Choroid plexus epithelial cell (primary cell): ENCODE measurements around the gene CD96.
"Not testable (repeated sequence)": the region's sequence is repeated elsewhere in the genome, so short reads cannot be mapped to it uniquely, and the experiment has no call there.

Experiments
- DNase-seq: peaks from one replicate; pipeline ENCODE4 v3.0.0-alpha.2; 2010; ENCODE audit warnings: low read depth
- H3K4me3 ChIP-seq: 2 replicates; pipeline ENCODE4 v1.5.1; 2011; ENCODE audit warnings: low read depth, mild to moderate bottlenecking, control low read depth, low read length, moderate library complexity
- TF ChIP-seq, protein P1 (sequence below): conservative IDR thresholded peaks from 2 replicates; pipeline ENCODE4 v1.5.1; 2011; ENCODE audit warnings: low read depth, mild to moderate bottlenecking, control low read depth, inconsistent platforms, low read length, moderate library complexity

Gene CD96

GRCh38 chr3:111548092-111548491 is 6.1 kb downstream of the CD96 start:
- DNase-seq: peak; percentile 33
- no peak overlapping the region for H3K4me3 ChIP-seq
- TF ChIP-seq, protein P1, sequence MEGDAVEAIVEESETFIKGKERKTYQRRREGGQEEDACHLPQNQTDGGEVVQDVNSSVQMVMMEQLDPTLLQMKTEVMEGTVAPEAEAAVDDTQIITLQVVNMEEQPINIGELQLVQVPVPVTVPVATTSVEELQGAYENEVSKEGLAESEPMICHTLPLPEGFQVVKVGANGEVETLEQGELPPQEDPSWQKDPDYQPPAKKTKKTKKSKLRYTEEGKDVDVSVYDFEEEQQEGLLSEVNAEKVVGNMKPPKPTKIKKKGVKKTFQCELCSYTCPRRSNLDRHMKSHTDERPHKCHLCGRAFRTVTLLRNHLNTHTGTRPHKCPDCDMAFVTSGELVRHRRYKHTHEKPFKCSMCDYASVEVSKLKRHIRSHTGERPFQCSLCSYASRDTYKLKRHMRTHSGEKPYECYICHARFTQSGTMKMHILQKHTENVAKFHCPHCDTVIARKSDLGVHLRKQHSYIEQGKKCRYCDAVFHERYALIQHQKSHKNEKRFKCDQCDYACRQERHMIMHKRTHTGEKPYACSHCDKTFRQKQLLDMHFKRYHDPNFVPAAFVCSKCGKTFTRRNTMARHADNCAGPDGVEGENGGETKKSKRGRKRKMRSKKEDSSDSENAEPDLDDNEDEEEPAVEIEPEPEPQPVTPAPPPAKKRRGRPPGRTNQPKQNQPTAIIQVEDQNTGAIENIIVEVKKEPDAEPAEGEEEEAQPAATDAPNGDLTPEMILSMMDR: no peak

DNA sequence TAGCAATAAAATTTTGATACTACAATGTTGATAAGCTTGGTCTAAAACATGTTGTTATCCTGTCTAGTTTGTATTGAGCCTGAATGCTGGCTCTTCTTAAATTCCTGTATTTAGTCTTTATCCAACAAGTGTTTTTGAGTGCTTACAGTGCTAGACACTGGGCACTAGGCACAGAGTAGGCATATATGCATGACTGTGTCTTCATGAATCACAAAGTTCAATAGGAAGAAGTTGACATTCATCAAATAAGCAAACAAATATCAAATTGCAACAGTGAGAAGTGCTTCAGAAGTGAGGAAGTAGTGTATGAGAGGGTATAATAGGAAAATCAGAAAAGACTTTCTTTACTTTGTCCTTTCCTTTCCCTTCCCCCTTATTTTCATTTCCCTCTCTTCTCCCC is 6.8 kb downstream of the CD96 start:
- TF ChIP-seq, protein P1: no peak

GRCh38 chr3:111561902-111562301 is 19.9 kb downstream of the CD96 start:
- not testable (repeated sequence) for DNase-seq, H3K4me3 ChIP-seq

More for the DNA sequence above, 6.8 kb downstream of the CD96 start:
- DNase-seq: no peak
- H3K4me3 ChIP-seq: no peak overlapping the region

DNA sequence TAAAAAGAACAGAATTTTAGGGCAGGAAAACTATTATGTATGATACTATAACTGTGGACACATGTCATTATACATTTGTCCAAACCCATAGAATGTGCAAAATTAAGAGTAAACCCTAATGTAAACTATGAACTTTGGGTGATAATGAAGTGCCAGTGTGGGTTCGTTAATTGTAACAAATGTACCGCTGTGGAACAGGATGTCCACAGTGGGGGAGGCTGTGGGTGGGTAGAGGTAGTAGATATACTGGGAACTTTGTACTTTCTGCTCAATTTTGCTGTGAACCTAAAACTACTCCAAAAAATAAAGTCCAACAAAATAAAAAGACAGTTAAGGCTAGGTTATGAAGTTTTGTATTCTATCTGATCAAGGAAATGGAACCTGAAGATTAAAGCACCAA is 24.8 kb downstream of the CD96 start:
- TF ChIP-seq, protein P1: no peak
- no peak overlapping the region for H3K4me3 ChIP-seq
- no peak for DNase-seq

DNA sequence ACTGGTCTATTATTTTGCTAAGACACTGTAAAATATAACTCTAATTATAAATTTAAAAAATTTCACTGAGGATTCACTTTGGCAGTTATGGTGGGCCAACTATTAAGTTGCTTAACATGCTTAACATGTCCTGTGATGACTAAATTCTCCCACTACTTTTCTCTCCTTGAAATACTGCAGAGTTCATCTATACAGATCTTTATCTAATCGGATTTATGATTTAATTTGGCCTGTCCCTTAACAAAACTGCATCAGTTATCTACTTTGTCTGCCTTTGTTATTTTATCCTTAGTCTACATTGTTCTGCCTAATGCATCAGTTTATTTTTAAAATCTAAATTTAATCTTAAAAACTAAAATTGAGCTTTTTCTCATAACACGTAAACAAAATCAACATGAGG is 26.4 kb downstream of the CD96 start:
- H3K4me3 ChIP-seq: no peak overlapping the region
- TF ChIP-seq, protein P1: no peak
- no peak for DNase-seq

DNA sequence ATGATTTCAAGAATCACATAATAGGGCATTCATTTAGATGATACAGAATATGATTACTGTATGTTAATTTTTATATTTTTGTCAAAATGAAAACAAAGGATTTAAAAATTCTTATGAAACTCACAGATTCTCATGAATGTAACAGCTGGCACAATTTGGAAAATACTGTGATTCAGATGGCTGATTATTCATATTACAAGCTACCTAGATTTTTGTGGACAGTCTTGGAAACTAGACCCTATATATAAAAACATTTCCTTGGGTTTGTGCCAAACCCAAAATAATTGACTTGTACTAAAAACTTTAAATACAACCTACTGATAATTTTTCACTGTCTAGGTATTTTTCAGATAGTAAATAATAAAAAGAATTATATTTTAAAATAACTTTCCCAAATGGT is 26.9 kb downstream of the CD96 start:
- no peak overlapping the region for H3K4me3 ChIP-seq
- no peak for DNase-seq
- TF ChIP-seq, protein P1: no peak

DNA sequence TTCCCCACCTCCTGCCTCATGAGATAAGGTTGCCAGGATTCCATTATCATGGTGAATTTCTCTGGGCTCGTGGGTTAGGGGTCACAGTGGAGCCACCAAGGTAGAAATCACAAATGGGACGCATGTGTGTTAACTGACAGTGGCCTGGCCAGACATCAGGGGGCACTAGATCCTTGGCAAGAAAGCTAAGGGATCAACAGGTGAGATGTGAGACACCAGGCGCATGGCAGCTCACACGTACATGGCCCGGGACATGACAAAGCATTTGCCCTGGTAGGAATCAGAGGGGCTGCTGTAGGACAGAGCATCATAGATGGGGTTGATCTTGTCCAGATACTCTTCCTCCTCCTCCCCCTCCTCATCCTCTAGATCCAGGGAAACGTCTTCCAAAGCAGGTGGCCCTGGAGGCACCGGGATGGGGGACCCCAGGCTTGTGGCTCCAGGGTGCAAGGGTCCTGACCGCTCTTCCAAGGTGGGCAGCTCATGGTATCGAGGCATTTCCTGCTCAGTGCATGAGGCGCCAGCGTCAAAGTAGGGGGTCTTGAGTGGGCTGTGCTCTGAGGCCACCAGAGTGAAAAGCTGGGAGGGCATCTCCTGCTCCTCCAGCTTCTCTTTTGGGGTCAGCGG is 28.5 kb downstream of the CD96 start:
- DNase-seq: no peak
- no peak overlapping the region for H3K4me3 ChIP-seq
- TF ChIP-seq, protein P1: no peak
